Stimulated activated CD4-positive, alpha-beta T cell treated with anti-CD3 and anti-CD28 coated beads, Interleukin-1b, Interleukin-23, amount 100 ng/mL, for 48 hours (primary cell): ENCODE results near the gene DPYSL5.
"Not testable (repeated sequence)": the region's sequence is repeated elsewhere in the genome, so short reads cannot be mapped to it uniquely, and the experiment has no call there.

Source experiments
- DNase-seq: peaks from one replicate; pipeline ENCODE4 v3.0.0-alpha.2; 2020

DPYSL5 gene, protein sequence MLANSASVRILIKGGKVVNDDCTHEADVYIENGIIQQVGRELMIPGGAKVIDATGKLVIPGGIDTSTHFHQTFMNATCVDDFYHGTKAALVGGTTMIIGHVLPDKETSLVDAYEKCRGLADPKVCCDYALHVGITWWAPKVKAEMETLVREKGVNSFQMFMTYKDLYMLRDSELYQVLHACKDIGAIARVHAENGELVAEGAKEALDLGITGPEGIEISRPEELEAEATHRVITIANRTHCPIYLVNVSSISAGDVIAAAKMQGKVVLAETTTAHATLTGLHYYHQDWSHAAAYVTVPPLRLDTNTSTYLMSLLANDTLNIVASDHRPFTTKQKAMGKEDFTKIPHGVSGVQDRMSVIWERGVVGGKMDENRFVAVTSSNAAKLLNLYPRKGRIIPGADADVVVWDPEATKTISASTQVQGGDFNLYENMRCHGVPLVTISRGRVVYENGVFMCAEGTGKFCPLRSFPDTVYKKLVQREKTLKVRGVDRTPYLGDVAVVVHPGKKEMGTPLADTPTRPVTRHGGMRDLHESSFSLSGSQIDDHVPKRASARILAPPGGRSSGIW

DNA sequence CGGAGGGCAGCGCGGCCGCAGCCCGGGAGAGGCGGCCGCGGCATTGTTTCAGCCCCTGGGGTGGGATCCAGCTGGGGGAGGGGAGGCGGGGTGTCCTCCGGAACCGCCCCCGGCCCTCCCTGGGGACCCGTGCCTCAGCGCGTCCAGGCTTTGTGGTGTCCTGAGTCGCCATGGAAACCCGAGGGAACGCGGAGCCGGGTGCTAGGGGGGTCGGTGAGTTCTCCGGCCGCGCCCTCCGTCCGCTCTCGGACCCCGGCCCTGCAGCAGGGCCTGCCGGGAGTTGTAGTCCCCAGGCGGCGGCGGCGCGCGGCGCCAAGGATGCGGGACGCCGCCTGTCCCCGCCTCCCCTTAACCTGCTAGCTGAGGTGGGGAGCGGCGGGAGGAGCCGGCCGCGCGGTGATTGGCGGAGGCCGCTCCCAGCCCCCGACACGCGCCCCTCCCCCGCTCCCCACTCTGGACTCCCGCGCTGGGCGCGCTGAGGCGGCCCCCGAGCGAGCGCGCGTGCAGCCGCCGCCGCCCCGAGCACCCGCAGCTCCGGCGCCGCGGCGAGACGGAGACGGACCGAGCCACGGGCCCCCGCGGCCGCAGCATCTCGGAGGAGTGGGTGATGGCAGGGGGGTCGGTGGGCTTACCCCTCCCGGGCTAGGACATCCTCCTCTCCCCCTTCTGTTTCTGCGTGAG lies at the start of gene DPYSL5:
Gene DPYSL5, plus strand, starts transcription at position 478 of the 681 bp plus-strand sequence. CDS start 50,368 bp downstream, outside the sequence.
- no peak for DNase-seq

DNA sequence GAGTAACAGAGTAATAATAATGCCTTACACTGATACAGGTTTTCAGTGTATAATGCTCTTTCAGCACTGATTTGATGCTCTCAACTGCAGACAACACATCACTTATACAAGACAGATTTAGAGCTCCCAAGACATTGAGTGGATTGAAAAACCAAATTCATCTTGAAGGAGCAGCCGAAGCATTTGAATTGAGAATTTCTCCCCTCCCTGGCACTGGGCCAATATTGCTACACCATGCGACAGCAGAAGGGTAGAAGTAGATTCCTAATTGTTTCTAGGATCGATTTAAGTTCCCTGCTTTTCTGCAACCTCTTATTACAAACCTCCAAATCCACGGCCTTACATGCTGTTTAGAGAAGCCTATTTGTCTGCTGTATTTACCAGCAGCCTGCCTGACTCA lies 46.6 kb upstream of the DPYSL5 start:
- no peak for DNase-seq

DNA sequence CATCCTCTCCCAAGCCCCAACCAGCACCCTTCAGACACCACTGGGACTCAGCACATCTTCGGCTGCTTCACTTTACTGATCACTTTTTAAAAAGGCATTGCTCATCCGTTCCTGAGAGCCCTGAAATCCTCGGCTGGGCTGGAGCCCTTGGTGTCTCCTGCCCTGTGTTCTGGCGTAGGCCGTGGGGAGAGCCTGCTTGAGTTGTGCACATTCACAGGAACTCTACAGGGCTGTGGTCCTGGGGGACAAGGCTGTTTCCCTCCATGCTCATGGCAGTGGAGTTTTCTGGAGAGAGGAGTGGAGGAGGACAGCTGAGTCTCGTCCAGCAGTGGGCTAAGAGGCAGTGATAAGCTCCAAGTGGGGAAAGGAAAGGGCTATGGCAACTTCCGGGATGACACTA lies 46.1 kb upstream of the DPYSL5 start:
- no peak for DNase-seq

DNA sequence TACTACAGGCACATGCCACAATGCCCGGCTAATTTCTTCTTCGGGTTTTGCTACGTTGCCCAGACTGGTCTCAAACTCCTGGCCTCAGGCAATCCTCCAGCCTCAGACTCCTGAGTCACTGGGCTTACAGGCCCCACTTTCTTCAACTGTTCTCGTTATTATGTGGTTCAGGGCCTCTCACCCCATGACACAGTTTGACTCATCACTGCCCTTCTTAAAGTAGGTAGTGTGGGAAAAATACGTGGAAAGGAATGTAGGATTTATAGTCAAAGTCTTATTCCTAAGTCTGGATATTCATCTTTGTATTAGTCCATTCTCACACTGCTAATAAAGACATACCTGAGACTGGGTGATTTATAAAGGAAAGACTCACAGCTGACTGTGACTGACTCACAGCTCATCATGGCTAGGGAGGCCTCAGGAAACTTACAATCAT lies 42.7 kb upstream of the DPYSL5 start:
- no peak for DNase-seq

DNA sequence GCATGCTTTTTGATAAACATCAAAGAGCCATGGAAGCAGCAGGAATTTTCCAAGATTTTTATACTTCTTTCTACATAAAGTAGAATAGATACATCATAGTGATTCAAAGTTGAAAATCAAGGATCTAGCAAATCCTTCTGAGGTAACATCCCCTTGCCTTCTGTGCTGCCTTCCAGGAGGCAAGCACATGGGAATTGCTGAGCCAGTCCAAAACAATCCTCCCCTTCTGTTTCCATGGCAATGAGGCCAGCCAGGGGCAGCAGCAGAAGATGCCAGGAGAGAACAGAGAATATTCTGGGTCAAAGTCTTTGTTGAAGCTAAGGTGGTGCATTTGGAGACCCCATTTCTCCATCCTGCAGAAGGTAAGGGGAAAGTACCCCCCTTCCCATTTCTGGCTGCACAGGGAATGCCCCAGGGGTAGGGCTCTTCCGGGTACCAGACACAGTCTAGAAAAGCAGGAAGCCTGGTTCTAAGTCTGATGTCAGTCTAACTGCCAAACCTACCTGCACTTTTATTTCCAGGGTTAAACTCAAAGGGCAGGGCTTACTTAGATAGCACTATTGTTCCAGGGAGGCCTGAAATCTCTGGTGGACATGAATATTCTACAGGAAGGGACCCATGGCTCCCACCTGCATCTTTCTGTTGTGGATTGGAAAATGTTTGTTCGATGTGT lies 40.0 kb upstream of the DPYSL5 start:
- no peak for DNase-seq

DNA sequence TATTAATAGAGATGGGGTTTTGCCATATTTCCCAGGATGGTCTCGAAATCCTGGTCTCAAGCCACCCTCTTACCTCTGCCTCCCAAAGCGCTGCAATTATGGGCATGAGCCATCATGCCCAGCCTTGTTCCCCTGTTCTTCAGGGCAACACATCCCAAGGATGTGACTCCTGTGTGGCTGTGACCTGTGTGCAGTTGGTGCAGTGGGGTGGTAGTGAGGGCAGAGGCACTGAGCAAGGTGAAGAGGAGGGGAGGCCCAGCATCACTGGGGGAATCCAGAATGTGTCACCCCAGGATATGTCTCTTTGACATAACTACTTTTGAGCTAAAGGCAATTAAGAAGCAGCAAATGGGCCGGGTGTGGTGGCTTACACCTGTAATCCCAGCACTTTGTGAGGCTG lies 38.7 kb upstream of the DPYSL5 start:
- DNase-seq = no peak

DNA sequence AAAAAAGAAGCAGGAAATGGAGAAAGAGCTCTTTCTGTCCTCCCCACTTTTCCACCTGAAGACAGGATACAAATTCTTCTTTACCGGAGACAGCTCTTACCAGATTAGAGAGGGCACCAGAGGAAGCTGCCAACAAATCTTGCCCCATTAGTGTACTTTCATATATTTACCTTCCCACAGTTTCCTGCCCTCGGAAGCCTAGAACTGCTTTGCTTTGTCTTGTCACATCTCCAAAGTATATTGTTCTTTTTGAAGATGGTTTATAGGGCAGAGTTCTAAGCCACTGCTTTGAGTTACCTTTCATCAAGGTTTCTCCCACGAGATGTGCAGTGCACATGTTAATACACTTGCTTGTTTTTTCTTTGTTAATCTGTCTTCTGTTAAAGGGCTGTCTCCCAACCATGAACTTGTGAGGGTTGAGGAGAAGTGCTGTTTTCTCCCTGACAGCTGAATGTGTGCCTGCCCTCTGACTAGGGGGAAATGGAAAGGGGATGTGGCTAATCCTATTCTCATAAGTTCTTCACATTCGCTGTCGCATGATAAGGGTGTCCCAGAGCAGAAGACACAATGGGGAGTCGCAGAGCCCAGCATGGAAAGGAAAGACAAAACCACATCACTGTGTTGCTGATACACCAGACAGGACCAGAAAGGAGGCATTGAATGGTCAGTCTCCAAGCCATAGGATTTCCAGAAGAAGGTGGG lies 37.9 kb upstream of the DPYSL5 start:
- no peak for DNase-seq

DNA sequence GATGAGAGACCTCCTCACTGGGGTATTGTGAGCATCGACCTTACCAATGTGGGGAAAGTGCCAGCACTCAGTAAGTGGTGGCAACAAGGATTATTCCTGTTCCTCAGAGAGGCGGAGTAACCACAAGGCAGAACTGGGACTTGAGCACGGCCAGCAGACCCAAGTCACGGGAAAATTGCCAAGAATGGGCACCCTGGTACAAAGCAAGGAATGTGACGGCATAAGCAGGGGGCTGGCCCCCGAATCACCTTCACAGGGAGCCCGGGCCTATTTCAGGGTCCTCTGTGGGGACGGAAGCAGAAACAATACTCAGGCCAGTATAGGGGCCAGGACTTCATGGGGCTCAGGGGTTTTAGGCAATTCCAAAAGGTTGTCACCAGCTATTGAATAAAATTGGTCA lies 36.7 kb upstream of the DPYSL5 start:
- no peak for DNase-seq

DNA sequence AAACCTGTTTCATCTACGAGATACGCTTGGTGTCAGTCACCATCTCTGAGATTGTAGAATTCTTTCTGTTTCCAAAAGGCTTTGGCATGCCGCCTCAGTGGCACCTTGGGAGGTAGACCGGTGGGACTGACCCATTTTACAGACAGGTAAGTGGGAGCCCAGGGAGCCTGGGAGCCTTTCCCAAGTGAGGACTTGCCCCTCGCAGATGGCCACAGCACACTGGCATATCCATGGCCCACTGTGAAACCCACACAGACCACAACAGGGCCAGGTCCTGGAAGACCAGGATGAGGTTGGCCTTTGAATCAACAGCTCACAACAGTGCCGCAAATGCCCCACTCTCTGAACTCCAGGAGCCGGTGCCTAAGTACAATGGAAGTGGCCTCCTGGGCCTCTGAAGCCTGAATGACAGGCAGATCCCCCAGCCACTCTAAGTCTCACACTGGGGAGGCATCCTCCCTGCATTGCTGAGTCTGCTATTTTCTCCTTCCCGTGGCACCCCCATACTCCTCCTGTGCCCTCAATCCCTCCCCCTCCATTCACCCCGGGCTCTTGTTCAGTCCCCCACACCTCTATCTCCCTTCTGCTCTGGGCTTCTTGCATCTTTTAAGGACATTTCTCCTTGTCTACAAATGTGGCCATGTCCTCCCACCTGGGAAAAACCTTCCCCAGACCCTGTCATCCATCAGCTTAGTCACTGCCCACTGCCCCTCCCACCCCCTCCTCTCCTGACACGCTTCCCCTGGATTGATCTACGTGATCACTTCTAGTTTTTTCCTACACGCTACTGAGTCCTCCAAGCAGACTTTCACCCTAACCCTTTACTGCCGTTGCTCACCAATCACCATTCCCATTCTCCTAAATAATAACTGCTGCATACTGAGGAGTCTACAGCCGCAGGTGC lies 35.9 kb upstream of the DPYSL5 start:
- DNase-seq = no peak

DNA sequence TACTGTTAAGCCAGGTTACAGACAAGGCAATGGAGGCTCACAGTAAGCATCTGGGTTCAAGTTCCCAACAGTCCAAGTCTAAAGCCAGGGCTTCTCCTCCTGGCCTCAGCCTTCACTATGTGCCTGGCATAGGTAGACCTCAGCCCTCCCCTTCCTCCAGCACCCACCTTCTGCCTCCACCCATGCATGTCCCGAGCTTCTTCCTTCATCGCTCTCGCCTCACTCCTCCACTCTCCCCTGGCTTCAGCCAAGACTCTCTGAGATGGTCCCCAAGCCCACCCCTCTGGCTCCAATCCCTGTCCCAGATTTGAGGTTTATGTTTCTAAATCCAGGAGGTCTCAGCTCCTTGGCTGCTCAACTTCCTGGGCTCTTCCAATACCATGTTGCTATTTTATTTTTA lies 35.2 kb upstream of the DPYSL5 start:
- no peak for DNase-seq

DNA sequence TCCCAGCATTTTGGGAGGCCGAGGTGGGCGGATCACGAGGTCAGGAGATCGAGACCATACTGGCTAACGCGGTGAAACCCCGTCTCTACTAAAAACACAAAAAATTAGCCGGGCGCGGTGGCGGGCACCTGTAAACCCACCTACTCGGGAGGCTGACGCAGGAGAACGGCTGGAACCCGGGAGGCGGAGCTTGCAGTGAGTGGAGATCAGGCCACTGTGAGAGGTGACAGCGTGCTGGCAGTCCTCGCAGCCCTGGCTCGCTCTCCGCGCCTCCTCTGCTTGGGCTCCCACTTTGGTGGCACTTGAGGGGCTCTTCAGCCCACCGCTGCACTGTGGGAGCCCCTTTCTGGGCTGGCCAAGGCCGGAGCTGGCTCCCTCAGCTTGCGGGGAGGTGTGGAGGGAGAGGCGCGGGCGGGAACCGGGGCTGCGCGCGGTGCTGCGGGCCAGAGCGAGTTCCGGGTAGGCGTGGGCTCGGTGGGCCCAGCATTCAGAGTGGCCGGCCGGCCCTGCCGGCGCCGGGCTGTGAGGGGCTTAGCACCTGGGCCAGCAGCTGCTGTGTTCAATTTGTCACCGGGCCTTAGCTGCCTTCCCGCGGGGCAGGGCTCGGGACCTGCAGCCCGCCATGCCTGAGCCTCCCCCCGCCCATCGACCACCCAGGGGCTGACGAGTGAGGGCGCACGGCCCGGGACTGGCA lies 33.7 kb upstream of the DPYSL5 start:
- DNase-seq = not testable (repeated sequence)

DNA sequence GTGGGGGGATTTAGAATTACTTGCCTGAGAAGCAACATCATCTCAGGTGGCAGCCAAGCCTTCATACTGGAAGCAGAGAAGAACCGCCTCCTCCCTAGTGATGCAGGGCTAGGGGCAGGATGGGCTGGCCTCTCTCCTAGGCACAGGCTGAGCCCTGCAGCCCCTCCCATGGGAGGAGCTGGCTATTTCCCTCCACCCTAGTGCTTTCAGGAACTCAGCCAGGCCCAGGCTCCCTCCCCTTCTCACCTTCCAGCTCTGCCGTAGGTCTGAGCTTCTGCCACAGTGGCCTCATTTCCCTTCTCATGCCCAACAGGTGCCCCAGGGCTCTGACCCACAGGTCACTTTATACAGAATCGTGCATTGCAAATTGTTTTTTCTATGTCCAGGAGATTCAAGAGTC lies 31.0 kb upstream of the DPYSL5 start:
- no peak for DNase-seq

DNA sequence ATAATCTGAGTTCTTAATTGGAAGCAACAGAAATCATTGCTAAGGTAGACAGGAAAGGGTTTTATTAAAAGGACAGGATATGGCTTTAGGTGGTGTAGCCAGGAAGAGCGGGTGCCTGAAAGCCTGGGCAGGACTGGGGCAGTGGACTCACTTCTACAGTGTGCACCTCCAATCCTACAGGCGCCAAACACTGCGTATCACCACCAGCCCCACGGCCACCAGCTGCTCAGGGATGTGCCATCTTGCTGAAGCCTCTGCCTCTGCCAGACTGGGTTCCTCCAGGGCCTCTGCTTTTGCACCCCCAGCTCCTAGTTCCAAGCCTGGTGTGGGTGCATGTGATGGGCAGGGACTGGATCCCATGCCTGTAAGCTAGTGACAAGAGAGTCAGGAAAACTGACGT lies 29.7 kb upstream of the DPYSL5 start:
- no peak for DNase-seq

DNA sequence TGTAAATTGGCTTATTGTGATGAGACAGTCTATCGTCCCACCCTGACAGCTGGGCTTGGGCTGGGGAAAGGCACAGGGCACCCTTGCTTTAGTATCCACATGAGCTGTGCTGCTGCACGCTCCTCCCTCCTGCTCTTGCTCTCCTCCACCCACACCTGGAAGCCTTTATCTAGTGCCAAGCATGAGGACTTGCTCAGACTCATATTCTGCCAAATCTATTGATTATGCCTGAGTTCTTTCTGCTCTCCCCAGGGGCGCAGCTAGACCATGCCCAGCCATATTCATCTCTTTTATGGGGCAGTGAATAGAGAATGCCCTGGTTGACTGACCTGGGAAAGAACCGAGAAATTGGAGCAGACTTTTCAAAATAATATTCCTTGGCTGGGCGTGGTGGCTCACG lies 29.0 kb upstream of the DPYSL5 start:
- no peak for DNase-seq

DNA sequence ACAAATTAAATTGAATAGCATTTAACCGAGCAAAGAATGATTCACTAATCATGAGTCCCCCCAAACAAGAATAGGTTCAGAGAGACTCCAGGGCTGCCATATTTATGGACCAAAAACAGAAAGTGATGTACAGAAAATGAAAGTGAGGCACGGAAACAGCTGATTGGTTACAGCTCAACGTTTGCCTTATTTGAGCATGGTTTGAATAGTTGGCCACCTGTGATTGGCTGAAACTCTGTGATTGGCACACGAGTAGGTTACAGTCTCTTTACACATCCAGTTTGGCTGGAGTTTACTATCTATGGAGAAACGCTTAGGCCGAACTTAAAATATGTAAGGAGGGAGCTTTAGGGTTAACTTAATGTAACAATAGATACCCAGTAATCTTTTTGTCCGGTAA lies 27.0 kb upstream of the DPYSL5 start:
- no peak for DNase-seq

DNA sequence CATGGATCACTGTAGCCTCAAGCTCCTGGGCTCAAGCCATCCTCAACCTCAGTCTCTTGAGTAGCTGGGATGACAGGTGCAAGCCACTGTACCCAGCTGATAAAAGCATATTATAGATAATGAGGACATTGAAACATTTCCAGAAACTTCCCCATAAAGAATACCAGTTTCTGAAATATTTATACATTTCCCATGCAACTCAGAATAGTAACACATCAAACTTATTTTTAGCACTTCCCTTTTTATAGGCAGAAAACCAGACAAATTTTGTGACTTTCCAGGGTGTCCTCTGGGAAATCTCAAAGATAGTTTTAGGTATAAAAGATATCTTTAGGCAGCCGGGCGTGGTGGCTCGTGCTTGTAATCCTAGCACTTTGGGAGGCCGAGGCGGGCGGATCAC lies 25.1 kb upstream of the DPYSL5 start:
- DNase-seq = no peak

DNA sequence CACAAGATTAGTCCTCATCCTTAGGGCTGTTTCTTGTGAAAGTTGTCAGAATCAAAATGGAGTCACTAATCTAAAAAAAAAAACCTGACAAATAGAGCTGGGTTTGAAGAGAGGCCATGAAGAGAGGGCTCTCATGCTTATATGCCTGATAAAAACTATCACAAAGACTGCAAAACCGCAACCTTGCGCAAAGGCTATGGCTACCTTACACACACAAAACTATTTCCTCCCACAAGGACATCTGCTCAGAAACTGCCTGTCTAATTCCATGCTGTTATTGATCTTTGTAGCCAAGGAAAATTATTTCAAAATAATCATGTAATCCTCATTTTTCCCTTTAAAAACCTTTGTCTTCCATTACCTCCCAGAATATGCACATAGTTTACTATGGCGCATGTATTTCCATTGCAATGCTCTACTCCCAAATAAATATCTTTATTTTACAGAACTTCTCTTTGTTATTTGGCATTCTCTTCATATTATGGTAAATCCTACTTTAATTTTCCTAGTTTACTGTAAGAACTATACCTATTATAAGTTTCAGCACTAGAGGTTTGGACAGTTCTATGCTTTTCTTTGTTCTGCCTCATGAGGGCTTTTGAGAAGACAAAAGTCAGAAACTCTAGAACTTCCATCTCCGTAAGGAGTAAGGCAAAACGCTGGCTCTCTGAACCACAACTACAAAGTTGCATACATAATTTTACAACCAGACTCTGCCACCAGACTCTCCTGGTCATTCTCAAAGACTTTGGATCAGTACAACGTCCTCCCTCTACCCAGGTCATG lies 9.6 kb upstream of the DPYSL5 start:
- no peak for DNase-seq

DNA sequence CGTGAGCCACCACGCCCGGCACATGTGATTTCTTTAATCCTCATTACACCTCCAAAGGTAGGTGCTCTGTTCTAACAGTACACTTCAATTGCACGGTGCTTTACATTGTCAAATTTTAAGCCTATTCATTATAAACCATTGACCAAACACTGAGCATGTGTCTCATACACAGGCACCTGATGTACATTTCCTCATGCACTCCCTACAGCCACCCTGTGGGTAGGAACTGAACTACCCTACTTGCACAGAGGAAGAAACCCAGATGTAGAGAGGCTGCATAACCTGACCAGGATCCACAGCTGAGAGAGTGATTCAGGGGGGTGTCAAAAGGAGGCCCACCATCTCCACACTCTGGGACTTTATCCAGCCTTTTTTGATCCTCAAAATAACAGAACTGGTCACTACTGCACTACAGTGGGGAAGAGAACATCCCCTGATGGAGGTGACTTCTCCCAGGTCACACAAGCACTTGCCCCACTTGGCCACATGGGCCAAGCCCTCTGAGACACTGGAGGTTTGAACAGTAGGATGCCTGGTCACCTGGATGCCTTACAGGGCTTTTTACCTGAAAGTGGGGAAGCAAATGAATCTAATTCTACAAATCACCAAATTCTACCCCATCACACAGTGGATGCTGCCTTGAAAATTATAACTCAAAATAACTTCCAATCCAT lies 6.9 kb upstream of the DPYSL5 start:
- no peak for DNase-seq

DNA sequence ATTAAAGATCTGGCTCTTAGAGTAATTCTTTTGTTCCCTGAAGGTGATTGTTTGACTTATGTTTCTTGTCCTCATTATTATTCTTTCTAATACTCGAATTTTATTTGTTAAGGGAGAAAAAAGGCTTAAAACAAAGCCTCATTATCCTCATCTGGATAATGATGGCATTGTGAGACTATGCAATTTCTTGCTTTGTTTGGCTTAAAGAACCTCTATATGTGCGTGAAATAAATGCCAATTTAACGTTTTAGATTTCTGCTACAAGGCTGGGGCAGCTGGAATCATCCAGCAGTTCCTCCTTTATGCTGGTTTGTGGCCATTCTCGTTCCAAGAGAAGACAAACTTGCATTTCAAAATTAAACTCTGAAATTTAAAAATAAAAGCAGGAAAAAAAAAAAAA lies 4.9 kb upstream of the DPYSL5 start:
- no peak for DNase-seq

DNA sequence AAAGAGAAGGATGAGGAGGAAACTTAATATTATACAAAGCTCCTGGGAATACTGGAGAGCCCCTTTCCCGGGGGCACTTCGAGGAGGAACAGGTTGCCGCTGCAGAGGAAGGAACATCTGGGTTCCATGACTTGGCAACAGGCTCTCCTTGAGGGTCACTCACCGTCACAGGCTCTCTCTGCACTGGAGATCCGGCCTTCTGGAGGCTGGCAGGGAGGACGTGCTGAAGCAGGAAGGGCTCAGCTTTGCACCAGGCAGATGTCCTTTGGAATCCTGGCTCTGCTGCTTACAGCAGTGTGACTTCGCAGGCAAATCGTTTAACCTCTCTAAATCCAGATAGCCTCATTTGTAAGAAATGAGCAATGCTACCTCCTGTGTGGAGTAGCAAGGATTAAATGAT lies 2.9 kb upstream of the DPYSL5 start:
- DNase-seq = no peak
